ENCODE data around the gene CCL1.

CCL1 gene

GRCh38 chr17:34358631-34359030 is 4.4 kb downstream of the CCL1 start:
- no peak for TF ChIP-seq GATA2 (IDR thresholded peaks at IDR 0.05; ENCODE audit: low read depth, low read length)
- no peak for TF ChIP-seq GATA3 (IDR thresholded peaks at IDR 0.05; ENCODE audit: low read depth, low read length)

- TF ChIP-seq GATA3 (IDR thresholded peaks at IDR 0.05; ENCODE audit: low read depth, low read length) (no peak), GATA2 (IDR thresholded peaks at IDR 0.05; ENCODE audit: low read depth, low read length) (no peak)
These were observed 5.6 kb downstream of the CCL1 start for GRCh38 chr17:34357398-34357797.

GRCh38 chr17:34356194-34356593 is 6.8 kb downstream of the CCL1 start, which contains the start of gene CCL13:
Gene CCL13, plus strand, starts transcription at chr17:34356480. Its CDS starts 47 bp downstream, at chr17:34356527.
- TF ChIP-seq GATA3 (IDR thresholded peaks at IDR 0.05; ENCODE audit: low read depth, low read length), result no peak
- no peak for TF ChIP-seq GATA2 (IDR thresholded peaks at IDR 0.05; ENCODE audit: low read depth, low read length)

GRCh38 chr17:34354637-34355036 is 8.4 kb downstream of the CCL1 start:
- TF ChIP-seq GATA3 (IDR thresholded peaks at IDR 0.05; ENCODE audit: low read depth, low read length), result no peak
- TF ChIP-seq GATA2 (IDR thresholded peaks at IDR 0.05; ENCODE audit: low read depth, low read length), result no peak

- TF ChIP-seq GATA2 (IDR thresholded peaks at IDR 0.05; ENCODE audit: low read depth, low read length) (no peak), GATA3 (IDR thresholded peaks at IDR 0.05; ENCODE audit: low read depth, low read length) (no peak)
These were observed 10.8 kb downstream of the CCL1 start for GRCh38 chr17:34352191-34352590.

- TF ChIP-seq GATA2 (IDR thresholded peaks at IDR 0.05; ENCODE audit: low read depth, low read length), result no peak
- no peak for TF ChIP-seq GATA3 (IDR thresholded peaks at IDR 0.05; ENCODE audit: low read depth, low read length)
These were observed 11.9 kb downstream of the CCL1 start for GRCh38 chr17:34351096-34351495.

GRCh38 chr17:34349751-34350150 is 13.3 kb downstream of the CCL1 start:
- no peak for TF ChIP-seq GATA2 (IDR thresholded peaks at IDR 0.05; ENCODE audit: low read depth, low read length)
- TF ChIP-seq GATA3 (IDR thresholded peaks at IDR 0.05; ENCODE audit: low read depth, low read length), result no peak

- TF ChIP-seq GATA3 (IDR thresholded peaks at IDR 0.05; ENCODE audit: low read depth, low read length) (no peak), GATA2 (IDR thresholded peaks at IDR 0.05; ENCODE audit: low read depth, low read length) (no peak)
These were observed 16.0 kb downstream of the CCL1 start for GRCh38 chr17:34347063-34347462.

- no peak for TF ChIP-seq GATA3 (IDR thresholded peaks at IDR 0.05; ENCODE audit: low read depth, low read length)
- no peak for TF ChIP-seq GATA2 (IDR thresholded peaks at IDR 0.05; ENCODE audit: low read depth, low read length)
These were observed 21.1 kb downstream of the CCL1 start for GRCh38 chr17:34341916-34342315.

GRCh38 chr17:34339138-34339770 is 23.8 kb downstream of the CCL1 start:
- TF ChIP-seq GATA3 (IDR thresholded peaks at IDR 0.05; ENCODE audit: low read depth, low read length) (no peak), GATA2 (IDR thresholded peaks at IDR 0.05; ENCODE audit: low read depth, low read length) (no peak)

GRCh38 chr17:34337701-34338100 is 25.3 kb downstream of the CCL1 start:
- TF ChIP-seq GATA3 (IDR thresholded peaks at IDR 0.05; ENCODE audit: low read depth, low read length), result no peak
- no peak for TF ChIP-seq GATA2 (IDR thresholded peaks at IDR 0.05; ENCODE audit: low read depth, low read length)

- TF ChIP-seq GATA2 (IDR thresholded peaks at IDR 0.05; ENCODE audit: low read depth, low read length) (no peak), GATA3 (IDR thresholded peaks at IDR 0.05; ENCODE audit: low read depth, low read length) (no peak)
These were observed 41.1 kb downstream of the CCL1 start for GRCh38 chr17:34321964-34322363.

GRCh38 chr17:34319039-34319483 is 44.0 kb downstream of the CCL1 start, which contains the start of gene CCL8:
Gene CCL8, plus strand, starts transcription at chr17:34319435. Its CDS starts 67 bp downstream, at chr17:34319502.
- TF ChIP-seq GATA2 (IDR thresholded peaks at IDR 0.05; ENCODE audit: low read depth, low read length) (no peak), GATA3 (IDR thresholded peaks at IDR 0.05; ENCODE audit: low read depth, low read length) (no peak)

- no peak for TF ChIP-seq GATA2 (IDR thresholded peaks at IDR 0.05; ENCODE audit: low read depth, low read length)
- no peak for TF ChIP-seq GATA3 (IDR thresholded peaks at IDR 0.05; ENCODE audit: low read depth, low read length)
These were observed 44.6 kb downstream of the CCL1 start for GRCh38 chr17:34318474-34318873.

- TF ChIP-seq GATA3 (IDR thresholded peaks at IDR 0.05; ENCODE audit: low read depth, low read length) (no peak), GATA2 (IDR thresholded peaks at IDR 0.05; ENCODE audit: low read depth, low read length) (no peak)
These were observed 48.8 kb downstream of the CCL1 start for GRCh38 chr17:34314279-34314678.

Data from SH-SY5Y (cell line).